ENCODE data around the gene TAF6L.
"Not testable (repeated sequence)": the region's sequence is repeated elsewhere in the genome, so short reads cannot be mapped to it uniquely, and the experiment has no call there.

Gene TAF6L

DNA sequence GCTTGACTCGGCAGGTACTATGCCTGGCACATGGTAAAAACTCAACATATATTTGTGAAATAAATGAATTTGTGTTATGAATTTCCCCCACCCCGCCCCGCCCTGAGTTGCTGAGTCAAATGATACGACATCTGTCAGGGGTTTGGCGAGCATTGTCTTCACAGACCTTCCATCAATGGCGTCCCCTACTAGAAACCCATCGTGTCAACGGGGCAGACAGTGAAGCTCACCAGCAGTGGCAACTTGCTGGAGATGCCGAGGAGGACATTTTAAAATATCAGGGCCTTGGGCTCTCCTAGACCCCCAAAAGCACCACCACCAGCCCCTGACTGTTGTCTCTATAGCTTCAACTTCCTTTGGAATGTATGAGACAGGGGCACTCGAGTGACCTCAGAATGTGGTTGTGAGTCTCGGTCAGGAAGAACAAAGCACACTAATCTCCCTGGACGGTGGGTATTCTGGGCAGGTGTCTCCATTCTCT lies 34.8 kb downstream of the TAF6L start:
- DNase-seq, result no peak

DNA sequence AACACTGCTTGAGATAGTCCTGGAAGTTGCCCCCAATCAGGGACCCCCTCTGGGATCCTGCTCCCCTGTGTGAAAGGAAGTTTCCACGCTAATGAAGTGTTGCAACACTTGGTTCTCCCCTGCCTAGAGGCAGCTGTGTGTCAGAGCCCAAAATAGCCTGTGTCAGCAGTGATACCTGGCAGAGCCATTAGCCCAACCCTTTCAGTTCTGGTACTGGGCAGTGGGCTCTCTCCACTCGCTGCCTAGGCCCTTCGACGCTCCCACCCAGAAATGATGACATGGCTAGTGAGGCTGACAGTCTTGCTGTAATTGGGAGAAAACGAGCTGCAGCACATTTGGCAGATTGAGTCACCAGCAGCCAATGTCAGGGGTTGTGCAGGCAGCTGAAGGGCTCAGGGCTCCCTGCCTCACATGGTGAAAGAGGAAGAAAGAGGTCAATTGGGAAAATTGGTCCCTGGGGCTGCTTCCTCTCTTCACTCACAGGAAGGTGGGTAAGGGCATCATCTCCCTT lies 35.5 kb downstream of the TAF6L start:
- no peak for DNase-seq

DNA sequence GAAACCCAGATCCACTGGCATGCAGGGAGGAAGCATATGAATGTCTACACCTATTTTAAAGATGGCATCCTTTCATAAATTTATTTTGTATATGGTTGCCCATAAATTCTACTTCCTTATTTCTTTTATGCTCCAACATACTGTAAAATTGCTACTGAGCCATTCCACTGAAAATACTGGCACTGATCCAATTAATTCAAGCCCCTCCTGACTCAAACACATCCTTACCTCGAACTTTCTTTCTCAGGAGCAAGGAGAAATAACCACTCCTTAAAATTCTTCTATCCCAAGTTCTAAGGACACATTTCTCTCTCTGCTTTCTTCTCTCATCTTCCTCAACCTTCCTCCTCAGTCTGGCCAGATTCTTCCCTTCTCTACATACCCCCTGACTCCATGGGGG lies 39.6 kb downstream of the TAF6L start:
- no peak for DNase-seq

DNA sequence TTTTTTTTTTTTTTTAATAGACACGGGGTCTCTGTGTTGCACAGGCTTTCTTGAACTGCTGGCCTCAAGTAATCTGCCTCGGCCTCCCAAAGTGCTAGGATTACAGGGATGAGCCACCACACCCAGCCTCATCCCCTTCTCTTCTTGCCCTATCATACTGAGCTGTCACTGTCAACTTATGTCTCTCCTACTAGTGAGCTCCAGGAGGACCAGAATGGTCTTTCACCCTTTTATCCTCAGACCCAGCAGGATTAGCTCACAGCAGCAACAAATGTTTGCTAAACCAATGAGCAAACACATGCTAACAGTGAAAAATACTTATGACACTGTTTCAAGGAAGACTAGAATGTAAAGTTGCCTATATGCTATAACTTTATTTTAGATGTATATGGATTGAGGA lies 40.5 kb downstream of the TAF6L start:
- DNase-seq, result no peak

DNA sequence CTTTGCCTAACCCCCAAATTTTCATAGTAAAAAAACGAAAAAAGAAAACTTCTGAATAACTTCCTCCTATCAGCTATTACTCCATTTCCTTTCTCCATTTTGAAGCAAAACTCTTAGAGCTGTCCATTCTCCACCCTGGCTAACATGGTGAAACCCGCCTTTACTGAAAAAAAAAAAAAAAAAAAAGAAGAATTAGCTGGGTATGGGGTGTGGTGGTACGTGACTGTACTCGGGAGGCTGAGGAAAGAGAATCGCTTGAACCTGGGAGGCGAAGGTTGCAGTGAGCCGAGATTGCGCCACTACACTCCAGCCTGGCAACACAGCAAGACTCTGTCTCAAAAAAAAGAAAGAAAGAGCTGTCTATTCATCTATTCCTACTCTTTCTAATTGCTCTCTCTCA lies 45.4 kb downstream of the TAF6L start:
- no peak for DNase-seq

DNA sequence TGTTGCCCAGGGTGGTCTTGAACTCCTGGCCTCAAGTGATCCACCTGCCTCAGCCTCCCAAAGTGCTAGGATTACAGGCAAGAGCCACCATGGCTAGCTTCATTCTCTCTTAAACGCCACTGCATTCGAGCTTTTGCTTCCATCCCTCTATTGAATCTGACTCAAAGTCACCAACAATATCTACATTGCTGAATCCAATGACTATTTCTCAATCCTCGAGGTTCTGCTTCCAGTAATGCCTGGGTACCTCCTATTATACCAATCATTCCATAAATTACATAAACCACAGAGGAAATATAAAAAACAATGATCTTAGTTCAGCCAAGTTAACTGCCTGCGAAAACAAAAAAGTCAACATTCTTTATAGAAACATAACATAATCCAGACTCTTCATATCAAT lies 45.9 kb downstream of the TAF6L start:
- DNase-seq, result no peak

DNA sequence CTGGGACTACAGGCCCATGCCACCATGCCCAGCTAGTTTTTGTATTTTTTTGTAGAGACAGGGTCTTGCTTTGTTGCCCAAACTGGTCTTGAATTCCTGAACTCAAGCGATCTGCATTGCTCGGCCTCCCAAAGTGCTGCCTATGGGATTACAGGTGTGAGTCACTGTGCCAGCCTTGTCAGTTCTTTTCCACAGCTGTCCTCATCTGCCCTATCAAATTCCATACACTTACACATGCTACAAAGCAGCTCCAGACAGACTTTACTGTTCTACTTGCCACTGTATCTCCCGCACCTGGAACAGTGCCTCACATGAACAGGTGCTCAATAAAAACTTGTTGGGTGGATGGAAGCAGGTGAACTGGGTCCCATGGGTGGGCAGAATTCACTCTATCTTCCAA lies 52.5 kb downstream of the TAF6L start:
- no peak for DNase-seq

DNA sequence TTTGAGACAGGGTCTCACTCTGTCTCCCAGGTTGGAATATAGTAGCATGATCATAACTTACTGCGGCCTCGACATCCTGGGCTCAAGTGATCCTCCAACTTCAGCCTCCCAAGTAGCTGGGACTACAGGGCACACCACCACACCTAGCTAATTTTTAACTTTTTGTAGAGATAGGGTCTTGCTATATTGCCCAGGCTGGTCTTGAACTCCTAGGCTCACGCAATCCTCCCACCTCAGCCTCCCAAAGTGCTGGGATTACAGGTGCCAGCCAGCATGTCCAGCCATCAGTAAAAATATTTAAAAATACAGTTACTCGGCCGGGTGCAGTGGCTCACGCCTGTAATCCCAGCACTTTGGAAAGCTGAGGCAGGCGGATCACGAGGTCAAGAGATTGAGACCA lies 56.9 kb downstream of the TAF6L start:
- not testable (repeated sequence) for DNase-seq

DNA sequence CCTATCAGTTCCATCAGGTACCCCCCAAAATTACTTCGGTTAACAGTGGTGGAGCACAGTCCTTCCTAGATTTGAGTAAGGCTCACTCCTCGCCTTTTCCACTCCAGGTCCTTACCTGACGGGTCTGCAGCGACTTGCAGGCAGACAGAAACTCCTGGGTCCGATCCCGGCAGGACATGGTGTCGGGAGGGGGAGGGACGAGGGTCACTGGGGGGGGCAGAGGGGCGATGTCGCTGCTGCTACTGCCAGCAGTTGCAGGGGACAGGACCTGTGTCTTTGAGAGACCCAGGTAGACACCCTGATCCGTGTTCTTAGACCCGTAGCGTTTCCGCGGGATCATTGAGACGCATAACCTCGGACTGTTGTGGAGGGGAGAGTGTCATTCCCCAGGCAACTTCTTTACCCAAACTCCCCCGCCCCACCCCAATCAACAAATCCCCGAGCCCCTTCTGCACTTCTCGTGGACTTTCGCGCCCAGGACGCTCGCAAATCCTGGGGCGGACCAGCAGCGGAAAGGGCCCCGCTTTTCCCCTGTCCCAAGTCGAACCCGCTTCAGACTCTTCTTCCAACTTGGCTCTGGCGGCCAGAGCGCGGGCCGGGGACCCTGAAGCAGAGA lies 59.8 kb downstream of the TAF6L start:
- DNase-seq, result no peak

DNA sequence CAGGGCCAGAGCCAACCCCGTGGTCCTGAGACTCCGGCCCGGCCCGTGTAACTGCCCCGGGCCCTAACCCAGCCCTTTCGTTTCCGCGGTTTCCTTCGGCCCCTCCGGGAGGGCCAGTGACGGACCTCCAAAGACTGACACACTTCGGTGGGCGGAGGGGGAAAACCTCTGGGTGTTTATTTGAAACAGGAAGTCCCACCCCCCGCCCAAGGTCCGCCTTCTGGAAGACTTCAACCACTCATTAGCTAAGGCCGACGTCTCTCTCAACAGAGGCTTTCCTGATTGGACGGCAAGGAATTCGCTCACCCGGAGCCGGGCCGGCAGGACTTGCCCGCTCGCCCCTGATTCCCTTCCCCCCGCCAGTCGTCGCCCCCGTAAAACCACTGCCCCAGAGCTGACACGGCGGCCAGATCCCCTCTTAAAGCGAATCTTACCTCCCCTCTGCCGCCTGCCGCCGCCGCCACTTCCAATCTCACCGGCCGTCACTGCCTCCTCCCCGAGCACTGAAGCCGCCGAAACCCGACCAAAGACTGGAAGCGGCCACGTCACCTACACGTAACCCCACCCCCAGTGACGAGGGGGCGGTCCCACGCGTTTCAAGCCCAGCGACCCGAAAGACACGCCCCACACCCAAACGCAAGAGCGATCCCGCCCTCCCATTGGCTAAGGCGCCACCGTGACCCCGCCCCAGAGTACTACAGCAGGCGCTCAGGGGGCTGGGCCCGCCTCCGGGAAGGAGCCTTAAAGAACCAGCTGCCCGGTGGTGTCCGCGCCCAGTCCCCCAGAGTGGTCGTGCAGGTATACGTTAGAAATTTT lies 60.5 kb downstream of the TAF6L start, which contains the start of gene STX5:
TSS of gene STX5 (minus strand) at position 532 of the 816 bp plus-strand sequence. CDS start 808 bp downstream, outside the sequence.
- peak; percentile 99 for DNase-seq

DNA sequence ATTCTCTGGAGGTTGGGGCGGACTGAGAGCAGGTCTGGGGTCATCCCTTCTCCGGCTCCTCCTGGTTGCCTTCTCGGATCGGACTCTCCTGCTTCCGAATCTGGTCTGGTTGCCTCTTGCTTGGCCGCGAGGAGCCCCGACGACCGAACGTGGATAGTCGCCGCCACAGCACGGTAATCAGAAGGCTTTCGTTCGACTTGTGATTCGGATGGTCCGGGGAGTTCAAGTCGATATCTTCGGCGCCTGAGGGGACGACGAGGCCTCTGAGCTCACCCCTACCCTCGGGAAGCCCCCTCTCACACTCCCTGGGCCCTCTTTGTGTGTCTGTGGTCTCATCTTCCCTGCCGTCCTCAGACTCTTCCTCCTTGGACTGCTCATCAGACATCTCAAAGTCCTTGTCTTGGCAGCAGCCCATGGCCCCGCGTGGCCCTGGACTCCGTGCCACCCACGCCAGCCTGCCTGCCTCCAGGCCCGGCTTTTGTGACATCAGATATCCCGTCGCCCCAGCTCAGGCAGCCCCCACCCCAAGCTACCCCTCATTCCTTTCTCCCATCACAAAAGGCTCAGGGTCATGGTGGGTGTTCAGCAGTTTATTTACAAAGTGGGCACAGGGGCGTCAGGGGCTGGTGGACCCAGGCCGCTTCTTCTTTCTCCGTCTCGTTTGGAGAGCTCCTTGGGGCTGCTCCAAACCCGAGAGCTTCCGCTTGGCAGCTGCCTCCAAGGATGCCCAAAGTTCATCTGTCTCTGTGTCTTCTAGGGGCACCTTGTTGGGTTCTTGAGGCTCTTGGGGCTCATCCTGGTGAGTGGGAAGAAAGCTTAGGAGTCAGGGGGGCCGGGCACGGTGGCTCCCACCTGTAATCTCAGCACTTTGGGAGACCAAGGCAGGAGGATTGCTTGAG lies 61.4 kb downstream of the TAF6L start, which contains the start of gene TEX54:
TSS of gene TEX54 (minus strand) at position 506 of the 899 bp plus-strand sequence.
- DNase-seq, result no peak

DNA sequence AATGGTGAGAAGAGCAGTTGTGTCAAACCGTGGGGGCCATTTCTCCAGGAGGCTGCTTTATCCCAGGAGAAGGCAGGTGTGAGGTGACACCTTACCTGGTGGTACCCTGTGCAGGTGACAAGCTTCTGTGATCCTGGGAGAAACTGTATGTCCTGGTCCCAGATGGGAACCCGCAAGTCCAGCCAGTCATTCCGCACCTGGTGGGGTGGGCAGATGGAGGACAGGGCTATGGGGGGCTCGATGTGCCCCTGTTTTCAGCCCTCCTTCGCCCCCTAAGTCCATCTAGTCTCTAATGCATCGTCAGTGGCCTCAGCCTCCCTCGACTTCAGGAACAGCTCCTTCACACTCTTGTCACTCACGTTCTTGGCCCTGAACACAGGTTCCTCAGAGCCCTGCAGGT lies 64.1 kb downstream of the TAF6L start:
- DNase-seq, result no peak
